Ishikawa (cell line): ENCODE measurements around the gene ZBTB14.

ENCODE experiments used
- CEBPB ChIP-seq: IDR thresholded peaks from 2 replicates; pipeline ENCODE4 v1.6.1; 2012
- CREB1 ChIP-seq: IDR thresholded peaks from 2 replicates; pipeline ENCODE4 v1.6.1; 2012; ENCODE audit warnings: low read depth
- EGR1 ChIP-seq: IDR thresholded peaks from 2 replicates; pipeline ENCODE4 v1.6.1; 2012
- EP300 ChIP-seq: IDR thresholded peaks from 2 replicates; pipeline ENCODE4 v1.6.1; 2012; ENCODE audit warnings: borderline replicate concordance
- NFIC ChIP-seq: IDR thresholded peaks from 2 replicates; pipeline ENCODE4 v1.6.1; 2012
- RAD21 ChIP-seq: IDR thresholded peaks from 2 replicates; pipeline ENCODE4 v1.6.1; 2012; ENCODE audit warnings: low read depth
- REST ChIP-seq: IDR thresholded peaks from 2 replicates; pipeline ENCODE4 v1.6.1; 2012; ENCODE audit warnings: low read depth, mild to moderate bottlenecking
- TAF1 ChIP-seq: IDR thresholded peaks from 2 replicates; pipeline ENCODE4 v1.6.1; 2012; ENCODE audit warnings: low read depth, mild to moderate bottlenecking
- TCF12 ChIP-seq: IDR thresholded peaks from 2 replicates; pipeline ENCODE4 v1.6.1; 2012; ENCODE audit warnings: low read depth
- TEAD4 ChIP-seq: IDR thresholded peaks from 2 replicates; pipeline ENCODE4 v1.6.1; 2012
- YY1 ChIP-seq: IDR thresholded peaks from 2 replicates; pipeline ENCODE4 v1.6.1; 2012; ENCODE audit warnings: low read depth
- ZBTB7A ChIP-seq: IDR thresholded peaks from 2 replicates; pipeline ENCODE4 v1.6.1; 2012; ENCODE audit warnings: low read depth
- TF ChIP-seq, protein P1 (sequence below): IDR thresholded peaks from 2 replicates; pipeline ENCODE4 v1.6.1; 2012

ZBTB14 gene

DNA sequence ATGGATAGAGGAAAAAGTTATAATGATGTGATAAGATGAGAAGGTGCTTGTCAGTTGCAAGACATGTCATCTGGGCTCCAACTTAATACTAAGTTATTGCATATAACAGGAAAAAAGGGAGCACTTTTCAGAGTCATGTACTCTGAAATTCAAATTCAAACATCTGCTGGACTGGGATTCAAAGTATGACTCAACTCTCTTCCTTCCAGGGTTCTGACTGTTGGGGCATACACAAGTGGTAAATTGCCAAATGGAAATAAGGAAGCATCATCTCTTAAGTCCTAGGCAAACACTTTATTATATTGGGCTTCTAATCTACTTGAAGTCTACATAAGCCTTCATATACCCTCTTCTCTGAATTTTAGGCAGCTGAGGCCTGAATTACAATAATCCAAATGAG, 44.9 kb downstream of the ZBTB14 start:
- TF ChIP-seq RAD21 (no peak), TAF1 (no peak), EGR1 (no peak), CEBPB (no peak)
- TF ChIP-seq, protein P1, sequence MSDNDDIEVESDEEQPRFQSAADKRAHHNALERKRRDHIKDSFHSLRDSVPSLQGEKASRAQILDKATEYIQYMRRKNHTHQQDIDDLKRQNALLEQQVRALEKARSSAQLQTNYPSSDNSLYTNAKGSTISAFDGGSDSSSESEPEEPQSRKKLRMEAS: no peak

DNA sequence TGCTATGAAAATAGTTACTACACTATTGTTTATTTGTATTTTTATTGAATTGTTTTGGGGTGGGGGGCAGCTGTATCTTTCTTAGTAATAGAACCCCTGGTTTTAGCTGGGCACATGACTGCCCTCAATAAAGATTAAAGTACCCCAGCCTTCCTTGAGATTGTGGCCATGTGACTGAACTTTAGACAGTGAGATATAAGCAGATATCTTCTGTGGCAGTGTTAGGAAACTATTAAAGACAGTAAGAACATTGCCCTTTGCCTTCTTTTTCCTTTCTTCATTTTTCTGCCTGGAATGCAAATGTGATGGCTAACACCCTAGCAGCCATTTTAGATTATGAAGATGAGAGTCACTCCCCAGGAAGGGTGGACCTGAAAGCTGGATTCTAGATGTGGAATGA, 50.6 kb downstream of the ZBTB14 start:
- TF ChIP-seq ZBTB7A (no peak), RAD21 (no peak)

DNA sequence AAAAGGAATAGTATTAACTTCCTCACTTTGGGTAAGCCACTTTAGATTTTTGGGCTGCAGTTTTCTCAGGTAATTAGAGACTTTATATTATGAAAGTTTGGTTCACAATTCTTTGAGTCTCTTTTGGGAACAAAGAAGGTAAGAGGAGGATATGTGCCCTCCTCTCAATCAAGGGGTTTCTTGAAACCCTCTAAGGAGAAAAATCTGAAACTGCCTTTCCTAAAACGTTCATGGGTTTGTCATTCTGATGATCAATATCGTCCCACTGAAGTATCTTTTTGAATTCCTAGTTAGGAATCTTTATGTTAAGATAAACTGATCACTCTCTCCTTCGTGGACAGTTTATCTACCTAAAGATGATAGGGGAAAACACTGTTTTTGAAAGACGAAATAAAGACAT, 56.1 kb downstream of the ZBTB14 start:
- TF ChIP-seq TCF12 (no peak), TAF1 (no peak), REST (no peak), NFIC (no peak), CREB1 (no peak), RAD21 (no peak), EGR1 (no peak), EP300 (no peak), TEAD4 (no peak), YY1 (no peak)
- TF ChIP-seq, protein P1: no peak
